GM12892 (cell line): ENCODE data around the gene YWHAB.

Experiments used
- DNase-seq: peaks from one replicate; pipeline ENCODE4 v3.0.0; 2011; ENCODE audit not compliant: insufficient read length
- FAIRE-seq: peaks from 2 replicates; lab custom pipeline; 2011; peaks lifted over from hg19 to GRCh38; lab: Jason Lieb, UNC
- POLR2A ChIP-seq: IDR thresholded peaks from 2 replicates; pipeline ENCODE4 v1.6.1; 2011; ENCODE audit warnings: low read depth, low read length, control low read depth
- POLR2AphosphoS5 ChIP-seq: IDR thresholded peaks from 2 replicates; pipeline ENCODE4 v1.6.1; 2011; ENCODE audit warnings: low read depth, low read length, control low read depth
- TAF1 ChIP-seq: IDR thresholded peaks from 2 replicates; pipeline ENCODE4 v1.6.1; 2011; ENCODE audit warnings: low read depth, mild to moderate bottlenecking, control low read depth, low read length, borderline replicate concordance

YWHAB gene

DNA sequence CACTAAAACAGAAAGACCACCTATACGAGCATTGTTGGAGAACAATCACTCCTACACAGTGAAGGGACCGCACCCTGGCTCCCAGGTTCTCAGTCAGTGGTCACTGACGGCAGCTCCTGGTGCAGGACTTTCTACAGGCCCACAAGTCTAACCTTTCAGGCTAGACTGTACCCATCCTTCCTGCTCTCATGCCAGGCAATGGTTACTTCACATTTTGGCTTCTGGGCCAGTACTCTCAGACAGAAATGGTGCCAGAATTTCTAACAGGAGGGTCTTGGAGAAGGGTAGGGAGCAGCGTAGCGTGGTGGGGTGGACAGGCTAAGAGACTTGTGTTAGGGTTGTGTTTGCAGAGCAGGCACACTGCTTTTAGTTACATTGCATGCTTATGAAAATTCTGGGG lies 62.6 kb downstream of the YWHAB start:
- FAIRE-seq = no peak
- TF ChIP-seq POLR2AphosphoS5 (no peak), POLR2A (no peak), TAF1 (no peak)
- no peak for DNase-seq

DNA sequence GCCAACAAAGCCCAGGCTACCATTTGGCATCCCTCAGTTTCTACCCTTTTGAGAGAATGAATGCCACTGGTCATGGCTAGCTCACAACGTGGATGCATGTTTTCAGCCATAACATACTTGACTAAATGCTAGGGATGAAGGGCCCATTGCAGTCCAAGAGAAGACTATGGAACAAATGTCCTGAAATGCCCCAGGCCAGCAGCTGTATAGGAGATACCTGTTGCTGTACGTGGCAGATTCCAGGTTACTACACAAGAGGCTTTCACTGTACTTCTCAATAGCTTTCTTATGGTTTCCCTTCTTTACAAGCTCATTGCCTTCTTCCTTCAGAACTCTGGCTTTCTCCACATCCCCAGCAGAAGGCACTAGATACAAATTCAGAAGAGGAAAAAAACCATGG lies 63.0 kb downstream of the YWHAB start:
- FAIRE-seq (no peak), DNase-seq (no peak)
- TF ChIP-seq TAF1 (no peak), POLR2A (no peak), POLR2AphosphoS5 (no peak)

DNA sequence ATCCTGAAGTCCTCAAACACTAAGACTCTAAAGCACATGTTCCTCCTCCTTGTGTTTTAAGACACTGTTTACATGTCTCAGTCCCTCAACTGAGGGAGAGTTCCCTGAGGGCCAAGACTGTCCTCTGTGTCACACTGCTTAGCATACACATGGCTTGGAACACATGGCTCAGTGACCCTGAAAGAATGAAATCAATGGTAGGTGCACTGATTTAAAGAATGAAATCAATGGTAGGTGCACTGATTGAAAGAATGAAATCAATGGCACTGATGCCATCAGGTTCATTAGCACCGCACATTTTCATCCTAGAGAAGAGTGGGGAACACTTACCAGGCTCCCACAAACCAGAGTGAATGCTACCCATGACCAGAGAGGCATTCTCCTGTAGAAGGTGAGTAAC lies 64.9 kb downstream of the YWHAB start:
- FAIRE-seq (no peak), DNase-seq (no peak)
- TF ChIP-seq TAF1 (no peak), POLR2AphosphoS5 (no peak), POLR2A (no peak)

DNA sequence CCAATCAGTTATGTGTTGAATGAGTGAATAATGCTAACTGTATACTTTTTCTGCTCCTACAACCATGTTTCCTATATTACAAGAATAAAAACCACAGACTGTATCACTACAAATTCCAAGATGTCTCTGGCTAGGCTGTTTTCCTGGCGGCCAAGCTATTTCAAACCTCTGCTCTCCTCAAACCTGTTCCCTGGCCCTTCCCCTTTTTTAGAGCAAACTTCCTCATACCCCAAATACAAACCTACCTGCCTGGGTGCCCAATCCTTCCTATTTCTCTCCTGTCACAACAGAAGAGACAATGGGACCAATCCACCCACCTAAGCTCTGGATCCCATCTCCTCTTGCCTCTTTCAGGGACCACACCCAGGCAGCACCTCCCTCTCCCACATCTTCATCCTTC lies 67.2 kb downstream of the YWHAB start:
- FAIRE-seq (no peak), DNase-seq (no peak)
- TF ChIP-seq TAF1 (no peak), POLR2AphosphoS5 (no peak), POLR2A (no peak)

DNA sequence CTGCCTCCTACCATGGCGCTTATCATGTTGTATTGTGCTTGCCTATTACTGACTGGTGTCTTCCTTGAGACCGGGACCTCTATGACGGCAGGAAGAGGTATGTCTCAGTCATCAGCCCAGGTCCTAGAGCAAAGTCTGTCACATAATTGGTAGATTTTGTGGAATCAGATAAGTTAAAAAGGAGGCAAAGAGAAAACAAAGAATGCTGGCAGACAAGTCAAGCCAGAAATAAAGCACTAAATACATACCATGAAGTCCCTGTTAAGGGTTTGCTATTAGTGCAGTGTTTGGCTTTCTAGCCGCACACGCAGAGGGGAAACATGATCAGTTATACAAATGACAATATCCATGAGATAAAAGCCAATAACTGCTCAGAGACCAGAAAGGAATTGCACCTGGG lies 68.7 kb downstream of the YWHAB start:
- FAIRE-seq (no peak), DNase-seq (no peak)
- TF ChIP-seq TAF1 = no peak

DNA sequence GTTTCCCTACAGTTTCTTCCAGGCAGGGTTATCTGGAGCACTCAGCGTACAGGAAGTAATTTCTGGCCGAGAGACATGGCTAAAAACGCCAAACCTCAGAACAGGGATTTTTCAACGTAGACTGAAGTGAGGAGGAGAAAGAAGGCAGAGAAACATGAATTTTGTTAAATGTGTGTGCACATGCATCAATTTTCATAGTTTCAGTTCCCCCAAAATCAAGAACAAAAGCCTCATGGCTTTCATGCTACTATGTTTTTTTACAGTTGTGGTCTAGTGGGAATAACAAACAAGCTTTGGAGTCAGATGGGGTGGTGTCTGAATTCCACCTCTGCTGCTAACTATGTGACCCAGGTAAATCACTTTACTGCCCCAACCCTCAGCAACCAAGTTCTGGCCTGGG lies 69.8 kb downstream of the YWHAB start:
- DNase-seq (no peak), FAIRE-seq (no peak)
- no peak for TF ChIP-seq POLR2A
- TF ChIP-seq POLR2AphosphoS5 = no peak
- TF ChIP-seq TAF1 = no peak

DNA sequence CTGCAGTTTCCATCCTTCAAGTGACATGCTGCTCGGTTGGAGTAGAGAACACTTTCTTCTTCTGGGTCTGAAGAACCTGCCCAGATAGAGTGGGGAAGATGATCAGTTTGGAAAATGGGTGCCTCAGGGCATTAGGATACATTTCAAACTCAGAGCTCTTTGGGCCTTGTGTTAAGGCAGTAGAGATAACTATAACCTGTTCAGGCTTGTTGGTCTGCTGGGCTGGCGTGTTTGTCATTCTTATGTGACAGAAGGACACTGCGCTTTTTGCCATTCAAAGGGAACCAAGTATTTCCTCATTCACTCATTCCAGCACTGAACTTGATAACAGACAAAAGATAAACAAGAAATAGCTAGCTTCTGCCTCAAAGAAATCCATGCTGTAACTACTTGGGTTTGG lies 70.9 kb downstream of the YWHAB start:
- DNase-seq (no peak), FAIRE-seq (no peak)
- TF ChIP-seq TAF1 (no peak), POLR2AphosphoS5 (no peak), POLR2A (no peak)
